Loucy (cell line): Measurements from ENCODE around the gene CSNK1G1.

Experiments
- CTCF ChIP-seq: fragments of 200-600 bp; sonication (generic); conservative IDR thresholded peaks from 2 replicates; pipeline ENCODE4 v1.5.1; 2014; ENCODE audit warnings: mild to moderate bottlenecking, antibody characterized with exemption, low read length
- EZH2phosphoT487 ChIP-seq: fragments of 200-600 bp; IDR thresholded peaks from 2 replicates; pipeline ENCODE4 v1.6.1; 2018; ENCODE audit warnings: antibody characterized with exemption, mild to moderate bottlenecking, moderate library complexity, borderline replicate concordance

DNA sequence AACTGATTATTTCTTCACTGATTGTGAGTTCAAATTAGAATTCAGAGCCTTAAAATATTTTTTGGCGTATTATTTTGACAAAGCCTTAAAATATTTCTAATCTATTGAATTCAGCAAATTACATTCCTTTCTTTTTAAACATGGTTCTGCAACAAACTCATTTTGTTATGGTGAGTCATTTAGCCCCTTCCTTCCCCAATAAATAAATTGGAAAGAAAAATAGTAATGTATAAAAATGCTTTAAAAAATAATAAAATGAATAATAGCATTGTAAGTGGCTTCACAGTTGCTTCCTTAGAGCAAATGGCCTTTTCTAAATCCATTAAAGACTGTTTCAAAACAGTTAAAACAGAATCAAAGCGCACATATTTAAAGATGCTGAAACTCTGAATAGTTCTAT, 12.1 kb downstream of the CSNK1G1 start:
- TF ChIP-seq CTCF (no peak), EZH2phosphoT487 (no peak)
